SK-N-SH (cell line): ENCODE data around the gene PCGF1. TPM values are rescaled to one million over a fixed set of nuclear protein-coding genes. Genes with fewer than 3 reads are reported as not detected.

Source experiments
- CTCF ChIA-PET: fragments of 300-600, 350-600 bp; formaldehyde crosslinking; extraction: SDS; loops from one replicate; lab custom pipeline; 2021; lab: Yijun Ruan, JAX
- POLR2A ChIA-PET: fragments of 350-600 bp; sonication (Branson Sonifier 250); formaldehyde crosslinking; extraction: SDS; loops from one replicate; lab custom pipeline; 2020; ENCODE audit warnings: antibody characterized with exemption, inconsistent platforms; lab: Yijun Ruan, JAX
- DNase-seq: peaks from one replicate; pipeline ENCODE4 v3.0.0; 2012
- H2AFZ ChIP-seq: fragments of 200-600 bp; sonication (generic); 2 replicates; pipeline ENCODE4 v1.8.1; 2016; ENCODE audit warnings: antibody characterized with exemption, mild to moderate bottlenecking, low read depth
- H3F3A ChIP-seq: fragments of 200-600 bp; sonication (generic); replicated peaks from 2 replicates; pipeline ENCODE3; 2016; ENCODE audit warnings: antibody characterized with exemption, mild to moderate bottlenecking; ENCODE audit not compliant: insufficient read depth
- H3K27ac ChIP-seq, 2 experiments: fragments of 200-500 bp in 1 of 2; fragments of 200-600 bp in 1 of 2; sonication (Bioruptor generic) in 1 of 2; sonication (generic), shearing (Covaris generic) in 1 of 2; 2 replicates each; pipeline versions ENCODE4 v1.5.1 to v1.6.1; 2014 to 2016; ENCODE audit warnings: low read depth in 2 of 2, inconsistent platforms in 1 of 2, low read length in 1 of 2, mild to moderate bottlenecking in 1 of 2, mixed read lengths in 1 of 2
- H3K27me3 ChIP-seq: fragments of 200-600 bp; sonication (generic), shearing (Covaris generic); 2 replicates; pipeline ENCODE4 v1.6.1; 2016; ENCODE audit warnings: mixed run types; ENCODE audit not compliant: insufficient read depth
- H3K36me3 ChIP-seq, 2 experiments: fragments of 200-500 bp in 1 of 2; fragments of 200-600 bp in 1 of 2; sonication (Bioruptor generic) in 1 of 2; sonication (generic) in 1 of 2; replicated peaks in 1 of 2; 2 replicates each; pipeline versions ENCODE3 to v1.5.1; 2014 to 2016; ENCODE audit warnings: low read length in 1 of 2, mild to moderate bottlenecking in 1 of 2; ENCODE audit not compliant: insufficient read depth in 2 of 2, control insufficient read depth in 1 of 2
- H3K4me1 ChIP-seq, 2 experiments: fragments of 200-500 bp in 1 of 2; fragments of 200-600 bp in 1 of 2; sonication (Bioruptor generic) in 1 of 2; sonication (generic), shearing (Covaris generic) in 1 of 2; 2 replicates each; pipeline versions ENCODE4 v1.5.1 to v1.6.1; 2014 to 2016; ENCODE audit warnings: low read depth in 1 of 2, low read length in 1 of 2, mixed run types in 1 of 2; ENCODE audit not compliant: insufficient read depth in 2 of 2, control insufficient read depth in 1 of 2
- H3K4me2 ChIP-seq: fragments of 200-600 bp; sonication (generic), shearing (Covaris generic); 2 replicates; pipeline ENCODE4 v1.6.1; 2017; ENCODE audit warnings: mixed run types
- H3K4me3 ChIP-seq, 2 experiments: fragments of 200-500 bp in 1 of 2; fragments of 200-600 bp in 1 of 2; sonication (Bioruptor generic) in 1 of 2; sonication (generic), shearing (Covaris generic) in 1 of 2; 2 replicates each; pipeline versions ENCODE4 v1.5.1 to v1.8.1; 2014 to 2016; ENCODE audit warnings: low read depth in 2 of 2, inconsistent platforms in 1 of 2, low read length in 1 of 2, mild to moderate bottlenecking in 1 of 2, mixed read lengths in 1 of 2, moderate library complexity in 1 of 2
- H3K79me2 ChIP-seq: fragments of 200-600 bp; sonication (generic); 2 replicates; pipeline ENCODE4 v1.8.1; 2017; ENCODE audit warnings: mild to moderate bottlenecking; ENCODE audit not compliant: insufficient read depth
- H3K9ac ChIP-seq: fragments of 200-600 bp; sonication (generic); 2 replicates; pipeline ENCODE4 v1.6.1; 2017; ENCODE audit warnings: mixed run types
- H3K9me2 ChIP-seq: fragments of 200-600 bp; sonication (generic); 2 replicates; pipeline ENCODE4 v1.6.1; 2017; ENCODE audit warnings: mixed run types
- H3K9me3 ChIP-seq: fragments of 200-600 bp; sonication (generic); 2 replicates; pipeline ENCODE4 v1.6.1; 2017; ENCODE audit warnings: mixed run types, mild to moderate bottlenecking, moderate library complexity
- H4K20me1 ChIP-seq: fragments of 200-600 bp; sonication (generic); 2 replicates; pipeline ENCODE4 v1.6.1; 2017; ENCODE audit warnings: mild to moderate bottlenecking, mixed run types; ENCODE audit not compliant: insufficient read depth
- CHD2 ChIP-seq: fragments of 150-350 bp; IDR thresholded peaks from 2 replicates; pipeline ENCODE4 v1.6.1; 2018; ENCODE audit warnings: low read length; ENCODE audit not compliant: partially characterized antibody
- ELF1 ChIP-seq: IDR thresholded peaks from 2 replicates; pipeline ENCODE4 v1.4.0; 2012
- EZH2phosphoT487 ChIP-seq: fragments of 200-600 bp; sonication (generic); IDR thresholded peaks from 2 replicates; pipeline ENCODE4 v1.6.1; 2017; ENCODE audit warnings: low read depth, mixed run types, mild to moderate bottlenecking, antibody characterized with exemption, moderate library complexity, borderline replicate concordance
- FOSL2 ChIP-seq: IDR thresholded peaks from 2 replicates; pipeline ENCODE4 v1.4.0; 2012; ENCODE audit warnings: low read depth, mild to moderate bottlenecking, moderate library complexity, borderline replicate concordance
- FOXJ3 ChIP-seq: sonication (generic); formaldehyde crosslinking; IDR thresholded peaks from 2 replicates; pipeline ENCODE4 v1.5.1; 2020; ENCODE audit warnings: mild to moderate bottlenecking, missing genetic modification reagents
- GABPA ChIP-seq: IDR thresholded peaks from 2 replicates; pipeline ENCODE4 v1.4.0; 2012; ENCODE audit warnings: low read depth, mild to moderate bottlenecking
- GATA2 ChIP-seq: sonication (generic); formaldehyde crosslinking; IDR thresholded peaks from 2 replicates; pipeline ENCODE4 v1.5.0; 2020; ENCODE audit warnings: mild to moderate bottlenecking, missing genetic modification reagents
- IRF3 ChIP-seq: fragments of 150-350 bp; IDR thresholded peaks from 2 replicates; pipeline ENCODE4 v1.6.1; 2016; ENCODE audit warnings: mild to moderate bottlenecking, low read depth, low read length
- NFIC ChIP-seq: IDR thresholded peaks from 2 replicates; pipeline ENCODE4 v1.4.0; 2012; ENCODE audit warnings: borderline replicate concordance
- RAD21 ChIP-seq: IDR thresholded peaks from 2 replicates; pipeline ENCODE4 v1.6.1; 2012; ENCODE audit warnings: mild to moderate bottlenecking, low read length
- RFX5 ChIP-seq: IDR thresholded peaks from 2 replicates; pipeline ENCODE4 v1.6.1; 2012; ENCODE audit warnings: mild to moderate bottlenecking, improper control_type of control experiment, low read length
- RXRA ChIP-seq: IDR thresholded peaks from 2 replicates; pipeline ENCODE4 v1.4.0; 2012; ENCODE audit warnings: low read depth, mild to moderate bottlenecking, borderline replicate concordance
- SIN3A ChIP-seq: IDR thresholded peaks from 2 replicates; pipeline ENCODE4 v1.6.1; 2012; ENCODE audit warnings: low read depth, mild to moderate bottlenecking, low read length, moderate library complexity, borderline replicate concordance
- TAF1 ChIP-seq: IDR thresholded peaks from 2 replicates; pipeline ENCODE4 v1.6.1; 2012; ENCODE audit warnings: low read depth, mild to moderate bottlenecking, low read length, moderate library complexity, borderline replicate concordance
- TCF12 ChIP-seq: IDR thresholded peaks from 2 replicates; pipeline ENCODE4 v1.4.0; 2012
- TEAD4 ChIP-seq: IDR thresholded peaks from 2 replicates; pipeline ENCODE4 v1.4.0; 2012; ENCODE audit warnings: mild to moderate bottlenecking, borderline replicate concordance; ENCODE audit not compliant: insufficient read depth
- WGBS: methylation state at CpG from one replicate; pipeline ENCODE4 v1.1.6; 2017; ENCODE audit warnings: low lambda C conversion rate; 5-methylcytosine and 5-hydroxymethylcytosine counted together
- polyA plus RNA-seq, 3 experiments: library from polyadenylated mRNA; depleted of rRNA; stranded (reverse); fragments of >200 nt; gene quantifications; 2 replicates each; pipeline ENCODE4 v1.2.3, GENCODE V29; 2012
- TF ChIP-seq, protein P1 (sequence below): IDR thresholded peaks from 2 replicates; pipeline ENCODE4; 2012
- TF ChIP-seq, protein P2 (sequence below): fragments of 200-600 bp; sonication (generic); IDR thresholded peaks from 2 replicates; pipeline ENCODE4 v1.6.1; 2017; ENCODE audit warnings: antibody characterized with exemption, mild to moderate bottlenecking, moderate library complexity
- TF ChIP-seq, protein P3 (sequence below): IDR thresholded peaks from 2 replicates; pipeline ENCODE4 v1.4.0; 2012; ENCODE audit warnings: low read depth, borderline replicate concordance
- TF ChIP-seq, protein P4 (sequence below): IDR thresholded peaks from 2 replicates; pipeline ENCODE4 v1.6.1; 2012; ENCODE audit warnings: mild to moderate bottlenecking, low read depth, low read length, moderate library complexity

The PCGF1 gene
- polyA plus RNA-seq, 1 of the 3 experiments (the other 2 are of a cell fraction) = 44.9 TPM

DNA sequence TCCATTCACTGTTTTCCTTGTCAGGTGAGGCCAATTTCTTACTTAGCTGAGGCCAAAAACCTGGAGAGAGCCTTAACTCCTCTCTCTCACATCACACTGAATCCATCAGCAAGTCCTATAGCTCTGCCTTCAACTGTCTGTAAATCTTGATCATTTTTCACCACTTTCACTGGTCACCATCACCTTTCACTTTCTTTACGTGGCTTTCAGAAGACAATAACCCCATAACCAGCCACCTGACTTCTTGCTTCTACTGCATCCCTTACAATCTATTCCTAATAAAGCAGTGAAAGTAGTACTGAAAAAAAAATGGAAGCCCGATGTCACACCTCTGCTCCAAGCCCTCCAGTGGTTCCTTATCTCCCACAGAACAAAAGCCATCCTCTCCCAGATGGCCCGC lies 38.5 kb upstream of the PCGF1 start:
- Histone ChIP-seq H3K27ac (no peak overlapping the region), H3K79me2 (peaks cover 18% of the 10 kb centered on the region; the same call in 1 of the 2 replicates), H2AFZ (no peak overlapping the region), H3K36me3 (peaks cover 7 to 8% of the 10 kb centered on the region in 2 experiments), H3K9ac (no peak overlapping the region), H3K9me2 (no peaks in the 10 kb centered on the region), H3K27me3 (no peaks in the 10 kb centered on the region), H3F3A (peaks cover 7% of the 10 kb centered on the region)
- ChIA-PET CTCF (interaction anchor here (1.0 to 5.6 kb wide), 3 partner anchors 13 to 81 kb away, joined by 3 to 26 read pairs (median 3); partner anchors contain the start of gene MOGS), POLR2A (interaction anchor here (0.6 kb wide), 1 partner anchor 62 kb away, joined by 3 read pairs; no protein-coding TSS in a partner anchor)
- DNase-seq = no peak
- TF ChIP-seq, protein P1, sequence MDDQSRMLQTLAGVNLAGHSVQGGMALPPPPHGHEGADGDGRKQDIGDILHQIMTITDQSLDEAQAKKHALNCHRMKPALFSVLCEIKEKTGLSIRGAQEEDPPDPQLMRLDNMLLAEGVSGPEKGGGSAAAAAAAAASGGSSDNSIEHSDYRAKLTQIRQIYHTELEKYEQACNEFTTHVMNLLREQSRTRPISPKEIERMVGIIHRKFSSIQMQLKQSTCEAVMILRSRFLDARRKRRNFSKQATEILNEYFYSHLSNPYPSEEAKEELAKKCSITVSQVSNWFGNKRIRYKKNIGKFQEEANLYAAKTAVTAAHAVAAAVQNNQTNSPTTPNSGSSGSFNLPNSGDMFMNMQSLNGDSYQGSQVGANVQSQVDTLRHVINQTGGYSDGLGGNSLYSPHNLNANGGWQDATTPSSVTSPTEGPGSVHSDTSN = no peak
- TF ChIP-seq FOXJ3 (CRISPR knock-in tag) = no peak
- no peak for TF ChIP-seq TCF12
- TF ChIP-seq, protein P2, sequence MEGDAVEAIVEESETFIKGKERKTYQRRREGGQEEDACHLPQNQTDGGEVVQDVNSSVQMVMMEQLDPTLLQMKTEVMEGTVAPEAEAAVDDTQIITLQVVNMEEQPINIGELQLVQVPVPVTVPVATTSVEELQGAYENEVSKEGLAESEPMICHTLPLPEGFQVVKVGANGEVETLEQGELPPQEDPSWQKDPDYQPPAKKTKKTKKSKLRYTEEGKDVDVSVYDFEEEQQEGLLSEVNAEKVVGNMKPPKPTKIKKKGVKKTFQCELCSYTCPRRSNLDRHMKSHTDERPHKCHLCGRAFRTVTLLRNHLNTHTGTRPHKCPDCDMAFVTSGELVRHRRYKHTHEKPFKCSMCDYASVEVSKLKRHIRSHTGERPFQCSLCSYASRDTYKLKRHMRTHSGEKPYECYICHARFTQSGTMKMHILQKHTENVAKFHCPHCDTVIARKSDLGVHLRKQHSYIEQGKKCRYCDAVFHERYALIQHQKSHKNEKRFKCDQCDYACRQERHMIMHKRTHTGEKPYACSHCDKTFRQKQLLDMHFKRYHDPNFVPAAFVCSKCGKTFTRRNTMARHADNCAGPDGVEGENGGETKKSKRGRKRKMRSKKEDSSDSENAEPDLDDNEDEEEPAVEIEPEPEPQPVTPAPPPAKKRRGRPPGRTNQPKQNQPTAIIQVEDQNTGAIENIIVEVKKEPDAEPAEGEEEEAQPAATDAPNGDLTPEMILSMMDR = no peak
- no peak for TF ChIP-seq RFX5
- no peak for TF ChIP-seq NFIC
- no peak for TF ChIP-seq GABPA
- no peak for TF ChIP-seq EZH2phosphoT487
- TF ChIP-seq RAD21 = no peak
- TF ChIP-seq RXRA = no peak
- TF ChIP-seq ELF1 = no peak
- no peak for TF ChIP-seq SIN3A
- TF ChIP-seq, protein P3, sequence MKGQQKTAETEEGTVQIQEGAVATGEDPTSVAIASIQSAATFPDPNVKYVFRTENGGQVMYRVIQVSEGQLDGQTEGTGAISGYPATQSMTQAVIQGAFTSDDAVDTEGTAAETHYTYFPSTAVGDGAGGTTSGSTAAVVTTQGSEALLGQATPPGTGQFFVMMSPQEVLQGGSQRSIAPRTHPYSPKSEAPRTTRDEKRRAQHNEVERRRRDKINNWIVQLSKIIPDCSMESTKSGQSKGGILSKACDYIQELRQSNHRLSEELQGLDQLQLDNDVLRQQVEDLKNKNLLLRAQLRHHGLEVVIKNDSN = no peak
- TF ChIP-seq FOSL2 = no peak
- TF ChIP-seq, protein P4, sequence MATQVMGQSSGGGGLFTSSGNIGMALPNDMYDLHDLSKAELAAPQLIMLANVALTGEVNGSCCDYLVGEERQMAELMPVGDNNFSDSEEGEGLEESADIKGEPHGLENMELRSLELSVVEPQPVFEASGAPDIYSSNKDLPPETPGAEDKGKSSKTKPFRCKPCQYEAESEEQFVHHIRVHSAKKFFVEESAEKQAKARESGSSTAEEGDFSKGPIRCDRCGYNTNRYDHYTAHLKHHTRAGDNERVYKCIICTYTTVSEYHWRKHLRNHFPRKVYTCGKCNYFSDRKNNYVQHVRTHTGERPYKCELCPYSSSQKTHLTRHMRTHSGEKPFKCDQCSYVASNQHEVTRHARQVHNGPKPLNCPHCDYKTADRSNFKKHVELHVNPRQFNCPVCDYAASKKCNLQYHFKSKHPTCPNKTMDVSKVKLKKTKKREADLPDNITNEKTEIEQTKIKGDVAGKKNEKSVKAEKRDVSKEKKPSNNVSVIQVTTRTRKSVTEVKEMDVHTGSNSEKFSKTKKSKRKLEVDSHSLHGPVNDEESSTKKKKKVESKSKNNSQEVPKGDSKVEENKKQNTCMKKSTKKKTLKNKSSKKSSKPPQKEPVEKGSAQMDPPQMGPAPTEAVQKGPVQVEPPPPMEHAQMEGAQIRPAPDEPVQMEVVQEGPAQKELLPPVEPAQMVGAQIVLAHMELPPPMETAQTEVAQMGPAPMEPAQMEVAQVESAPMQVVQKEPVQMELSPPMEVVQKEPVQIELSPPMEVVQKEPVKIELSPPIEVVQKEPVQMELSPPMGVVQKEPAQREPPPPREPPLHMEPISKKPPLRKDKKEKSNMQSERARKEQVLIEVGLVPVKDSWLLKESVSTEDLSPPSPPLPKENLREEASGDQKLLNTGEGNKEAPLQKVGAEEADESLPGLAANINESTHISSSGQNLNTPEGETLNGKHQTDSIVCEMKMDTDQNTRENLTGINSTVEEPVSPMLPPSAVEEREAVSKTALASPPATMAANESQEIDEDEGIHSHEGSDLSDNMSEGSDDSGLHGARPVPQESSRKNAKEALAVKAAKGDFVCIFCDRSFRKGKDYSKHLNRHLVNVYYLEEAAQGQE = no peak
- no peak for TF ChIP-seq CHD2
- no peak for TF ChIP-seq GATA2 (CRISPR knock-in tag)
- TF ChIP-seq TAF1 = no peak
- TF ChIP-seq TEAD4 = no peak
- TF ChIP-seq IRF3 = no peak
- TF ChIP-seq, all 33 proteins: peak for 0
- Histone ChIP-seq H4K20me1 (no peaks in the 10 kb centered on the region), H3K9me3 (no peaks in the 10 kb centered on the region), H3K4me1 (peaks cover 4 to 18% of the 10 kb centered on the region in 2 experiments; a peak in 3 of 4 replicates), H3K4me2 (no peak overlapping the region), H3K4me3 (no peak overlapping the region)
- WGBS = 76% methylated on average over 3 of the region's 3 CpGs
